HG03097 (cell line): Measurements from ENCODE around the gene DYRK4.
A peak's percentile ranks its signal among the peaks of the same experiment; 100 is the strongest.

Experiments used
- ATAC-seq: cut with Tn5 transposase; IDR thresholded peaks from one replicate; pipeline ENCODE4 v1.9.1; 2021; ENCODE audit not compliant: unreplicated experiment, low FRiP score

The DYRK4 gene

GRCh38 chr12:4558171-4558570 lies 3.8 kb upstream of the DYRK4 start:
- ATAC-seq: no peak

DNA sequence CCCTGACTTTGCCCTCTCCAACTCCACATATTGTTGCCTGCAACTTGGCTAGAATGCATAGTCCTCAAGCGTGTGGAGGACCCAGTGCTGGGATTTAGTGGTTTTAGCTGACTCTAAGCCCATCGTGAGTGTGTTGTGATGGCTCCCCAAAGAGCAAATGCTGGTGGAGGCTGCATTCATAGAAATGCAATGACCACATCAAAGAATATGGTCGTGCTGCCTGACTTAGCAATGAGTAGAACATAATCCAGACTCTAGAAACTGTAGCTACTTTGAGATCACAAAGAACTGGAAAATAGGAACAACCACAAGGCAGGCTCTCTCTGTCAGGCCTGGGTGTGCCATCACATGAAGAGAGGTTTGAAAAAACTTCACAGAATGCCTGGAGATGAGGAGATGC lies 1.3 kb downstream of the DYRK4 start:
- no peak for ATAC-seq

- ATAC-seq: no peak
These were observed 2.8 kb downstream of the DYRK4 start for GRCh38 chr12:4564818-4565217.

DNA sequence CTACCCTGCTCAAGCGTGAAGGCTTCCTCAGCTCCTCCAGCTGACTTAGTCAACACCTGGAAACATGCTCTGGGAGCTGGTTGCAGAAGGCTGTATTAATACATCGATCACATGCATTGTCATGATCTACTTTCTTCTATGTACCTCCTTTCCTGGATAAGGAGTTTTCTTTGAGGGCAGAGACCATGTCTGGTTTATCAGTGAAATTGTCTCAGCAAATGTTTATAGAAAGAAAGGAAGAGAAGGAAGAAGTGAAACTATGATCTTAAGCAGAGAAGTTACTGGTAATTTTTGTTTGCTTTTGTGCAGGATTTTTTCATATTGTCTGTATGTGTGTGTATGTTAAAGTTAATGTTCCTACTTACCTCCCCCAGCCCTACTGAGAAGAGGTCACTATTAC lies 4.5 kb downstream of the DYRK4 start:
- ATAC-seq: no peak

DNA sequence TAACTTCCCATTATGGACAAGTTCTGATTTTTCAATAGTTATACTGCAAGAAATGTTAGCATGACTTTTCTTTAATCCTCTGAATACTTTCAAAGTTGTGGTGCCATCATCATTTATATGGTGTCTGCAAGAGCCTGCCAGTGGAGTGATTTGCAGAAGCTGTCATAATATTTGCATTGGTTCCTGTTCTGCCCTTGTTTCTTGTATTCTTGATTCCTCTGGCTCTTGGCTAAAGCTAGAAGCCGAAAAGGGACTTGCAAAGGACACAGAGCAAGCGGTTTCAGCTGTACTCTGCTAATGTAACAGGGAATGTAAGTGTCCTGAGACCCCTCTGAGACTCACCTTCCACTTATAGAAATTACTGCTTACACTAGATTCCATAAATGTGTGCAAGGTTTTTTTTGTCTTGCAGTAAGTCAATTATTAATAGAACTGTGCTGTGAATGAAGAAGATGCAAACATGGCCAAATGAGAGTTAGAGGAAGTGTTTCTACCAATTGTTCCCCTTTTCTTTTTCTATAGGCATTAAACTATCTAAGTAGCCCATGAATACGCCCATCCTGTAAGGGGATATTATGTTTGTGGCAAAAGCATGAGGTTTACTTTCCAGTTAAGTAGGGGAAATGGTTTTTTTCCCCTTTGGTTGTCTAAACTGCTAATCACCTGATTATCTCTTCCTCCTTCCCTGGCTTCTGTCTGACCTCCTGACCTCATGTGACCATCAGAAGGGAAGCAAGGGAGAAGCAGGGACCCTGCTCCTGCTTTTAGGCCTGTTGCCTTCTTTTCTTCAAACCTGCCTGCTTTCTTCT lies 5.3 kb downstream of the DYRK4 start:
- no peak for ATAC-seq

GRCh38 chr12:4569261-4569660 lies 7.3 kb downstream of the DYRK4 start:
- no peak for ATAC-seq

- ATAC-seq: no peak
These were observed 10.7 kb downstream of the DYRK4 start for GRCh38 chr12:4572680-4573079.

DNA sequence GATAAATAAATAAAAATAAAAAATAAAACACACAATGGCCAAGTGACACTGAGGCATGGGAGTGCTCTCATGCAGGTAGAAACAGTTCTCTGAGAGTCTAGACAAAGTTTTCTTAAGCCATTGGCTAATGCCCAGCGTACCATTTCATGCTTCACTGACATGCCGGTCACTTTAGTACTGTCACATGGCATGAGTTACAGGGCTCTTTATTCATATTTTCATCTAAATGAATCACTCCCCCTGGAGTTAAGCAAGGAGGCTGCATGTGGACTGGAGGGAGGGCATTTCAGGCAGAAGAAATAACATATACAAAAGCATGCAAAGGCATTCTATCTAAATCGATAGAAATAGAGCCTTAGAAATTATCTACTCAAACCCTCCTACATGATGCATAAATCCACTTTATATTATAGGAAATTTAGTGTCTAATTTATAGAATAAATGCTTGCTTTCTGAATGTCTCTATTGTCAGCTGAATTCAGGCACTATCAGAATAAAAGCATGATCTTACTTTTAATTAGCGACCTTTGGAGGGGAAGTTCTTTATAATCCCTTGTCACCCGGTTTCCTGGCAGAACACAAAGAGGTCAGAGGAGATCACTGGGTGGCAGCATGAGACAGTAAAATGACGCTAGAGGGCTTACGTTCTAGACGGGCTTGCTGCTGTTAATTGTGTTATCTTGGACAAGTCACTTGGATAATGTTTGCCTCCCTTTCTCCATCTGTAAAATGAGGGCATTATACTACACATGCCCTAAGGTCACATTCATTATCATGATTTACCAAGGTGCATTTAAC lies 17.5 kb downstream of the DYRK4 start:
- ATAC-seq: no peak

GRCh38 chr12:4580281-4580688 lies 18.3 kb downstream of the DYRK4 start:
- ATAC-seq: no peak

DNA sequence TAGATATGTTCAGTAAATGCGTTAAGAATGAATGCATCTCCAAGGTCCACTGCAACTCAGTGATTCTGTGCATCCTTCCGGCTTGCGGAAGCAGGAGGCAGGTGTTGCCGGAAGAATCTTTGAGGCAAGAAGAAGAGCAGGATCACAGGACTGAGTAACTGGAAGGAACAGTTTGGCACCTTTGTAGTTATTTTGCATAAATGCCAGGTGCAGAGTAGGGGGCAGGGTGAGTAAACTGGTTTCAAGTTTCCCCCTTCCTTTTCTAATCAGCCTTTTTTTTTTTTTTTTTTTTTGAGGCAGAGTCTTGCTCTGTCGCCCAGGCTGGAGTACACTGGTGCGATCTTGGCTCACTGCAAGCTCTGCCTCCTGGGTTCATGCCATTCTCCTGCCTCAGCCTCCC lies 22.3 kb downstream of the DYRK4 start:
- no peak for ATAC-seq

GRCh38 chr12:4584896-4585295 lies 22.9 kb downstream of the DYRK4 start:
- ATAC-seq: no peak

GRCh38 chr12:4586500-4586899 lies 24.5 kb downstream of the DYRK4 start:
- no peak for ATAC-seq

DNA sequence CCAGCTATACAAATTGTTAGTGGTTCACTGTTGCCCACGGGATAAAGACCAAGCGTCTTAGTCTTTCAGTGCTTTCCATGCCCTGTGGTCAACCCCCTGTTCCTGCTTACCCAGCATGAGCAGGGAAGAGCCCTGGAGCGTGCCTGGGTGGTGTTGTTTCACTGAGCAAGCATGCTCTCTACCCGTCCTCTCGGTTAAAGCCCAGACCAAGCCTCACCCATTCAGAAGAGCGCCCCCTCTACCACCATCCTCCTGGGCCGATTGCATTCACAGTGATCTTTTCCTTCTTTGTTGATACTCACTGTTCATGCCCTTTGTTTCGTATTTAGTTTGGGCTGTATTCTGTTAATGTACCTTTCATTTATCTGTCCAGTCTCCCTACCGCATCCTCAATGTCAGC lies 25.1 kb downstream of the DYRK4 start:
- ATAC-seq: no peak

GRCh38 chr12:4588916-4589315 lies 26.9 kb downstream of the DYRK4 start:
- no peak for ATAC-seq

GRCh38 chr12:4589941-4590340 lies 27.9 kb downstream of the DYRK4 start:
- no peak for ATAC-seq

GRCh38 chr12:4591180-4591687 lies 29.2 kb downstream of the DYRK4 start:
- ATAC-seq: no peak

GRCh38 chr12:4595881-4596280 lies 33.9 kb downstream of the DYRK4 start:
- ATAC-seq: no peak

GRCh38 chr12:4603421-4603820 lies 41.4 kb downstream of the DYRK4 start:
- ATAC-seq: no peak

- ATAC-seq: no peak
These were observed 41.9 kb downstream of the DYRK4 start for GRCh38 chr12:4603946-4604345.

- ATAC-seq: peak; percentile 91
These were observed 42.7 kb downstream of the DYRK4 start for GRCh38 chr12:4604684-4605193.

DNA sequence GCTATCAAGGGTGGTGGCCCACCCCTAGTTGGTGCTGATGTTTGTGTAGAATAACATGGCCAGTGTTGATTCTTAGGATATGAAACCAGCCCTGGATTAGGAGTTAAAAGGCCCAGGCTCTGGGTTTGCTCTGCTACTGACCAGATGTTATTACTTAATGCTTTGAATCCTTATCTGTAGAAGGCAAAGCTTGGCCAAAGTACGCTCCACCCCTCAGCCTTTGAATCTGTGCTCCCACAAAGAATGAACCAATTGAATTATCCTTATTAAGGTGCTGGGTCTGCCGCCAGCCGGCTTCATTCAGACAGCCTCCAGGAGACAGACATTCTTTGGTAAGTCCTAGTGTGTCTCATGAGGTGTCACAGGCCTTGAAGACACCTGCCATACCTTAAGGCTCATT lies 45.0 kb downstream of the DYRK4 start:
- ATAC-seq: no peak

GRCh38 chr12:4609071-4609470 lies 47.1 kb downstream of the DYRK4 start:
- ATAC-seq: no peak
